GM21825 (cell line): ENCODE data around the gene PPP2R3A.
"Not testable (repeated sequence)": the region's sequence is repeated elsewhere in the genome, so short reads cannot be mapped to it uniquely, and the experiment has no call there.

Experiments
- ATAC-seq: cut with Tn5 transposase; IDR thresholded peaks from one replicate; pipeline ENCODE4 v1.9.1; 2021; ENCODE audit warnings: mild to moderate bottlenecking, moderate library complexity; ENCODE audit not compliant: unreplicated experiment

Gene PPP2R3A, protein sequence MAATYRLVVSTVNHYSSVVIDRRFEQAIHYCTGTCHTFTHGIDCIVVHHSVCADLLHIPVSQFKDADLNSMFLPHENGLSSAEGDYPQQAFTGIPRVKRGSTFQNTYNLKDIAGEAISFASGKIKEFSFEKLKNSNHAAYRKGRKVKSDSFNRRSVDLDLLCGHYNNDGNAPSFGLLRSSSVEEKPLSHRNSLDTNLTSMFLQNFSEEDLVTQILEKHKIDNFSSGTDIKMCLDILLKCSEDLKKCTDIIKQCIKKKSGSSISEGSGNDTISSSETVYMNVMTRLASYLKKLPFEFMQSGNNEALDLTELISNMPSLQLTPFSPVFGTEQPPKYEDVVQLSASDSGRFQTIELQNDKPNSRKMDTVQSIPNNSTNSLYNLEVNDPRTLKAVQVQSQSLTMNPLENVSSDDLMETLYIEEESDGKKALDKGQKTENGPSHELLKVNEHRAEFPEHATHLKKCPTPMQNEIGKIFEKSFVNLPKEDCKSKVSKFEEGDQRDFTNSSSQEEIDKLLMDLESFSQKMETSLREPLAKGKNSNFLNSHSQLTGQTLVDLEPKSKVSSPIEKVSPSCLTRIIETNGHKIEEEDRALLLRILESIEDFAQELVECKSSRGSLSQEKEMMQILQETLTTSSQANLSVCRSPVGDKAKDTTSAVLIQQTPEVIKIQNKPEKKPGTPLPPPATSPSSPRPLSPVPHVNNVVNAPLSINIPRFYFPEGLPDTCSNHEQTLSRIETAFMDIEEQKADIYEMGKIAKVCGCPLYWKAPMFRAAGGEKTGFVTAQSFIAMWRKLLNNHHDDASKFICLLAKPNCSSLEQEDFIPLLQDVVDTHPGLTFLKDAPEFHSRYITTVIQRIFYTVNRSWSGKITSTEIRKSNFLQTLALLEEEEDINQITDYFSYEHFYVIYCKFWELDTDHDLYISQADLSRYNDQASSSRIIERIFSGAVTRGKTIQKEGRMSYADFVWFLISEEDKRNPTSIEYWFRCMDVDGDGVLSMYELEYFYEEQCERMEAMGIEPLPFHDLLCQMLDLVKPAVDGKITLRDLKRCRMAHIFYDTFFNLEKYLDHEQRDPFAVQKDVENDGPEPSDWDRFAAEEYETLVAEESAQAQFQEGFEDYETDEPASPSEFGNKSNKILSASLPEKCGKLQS (N-terminal part only)

DNA sequence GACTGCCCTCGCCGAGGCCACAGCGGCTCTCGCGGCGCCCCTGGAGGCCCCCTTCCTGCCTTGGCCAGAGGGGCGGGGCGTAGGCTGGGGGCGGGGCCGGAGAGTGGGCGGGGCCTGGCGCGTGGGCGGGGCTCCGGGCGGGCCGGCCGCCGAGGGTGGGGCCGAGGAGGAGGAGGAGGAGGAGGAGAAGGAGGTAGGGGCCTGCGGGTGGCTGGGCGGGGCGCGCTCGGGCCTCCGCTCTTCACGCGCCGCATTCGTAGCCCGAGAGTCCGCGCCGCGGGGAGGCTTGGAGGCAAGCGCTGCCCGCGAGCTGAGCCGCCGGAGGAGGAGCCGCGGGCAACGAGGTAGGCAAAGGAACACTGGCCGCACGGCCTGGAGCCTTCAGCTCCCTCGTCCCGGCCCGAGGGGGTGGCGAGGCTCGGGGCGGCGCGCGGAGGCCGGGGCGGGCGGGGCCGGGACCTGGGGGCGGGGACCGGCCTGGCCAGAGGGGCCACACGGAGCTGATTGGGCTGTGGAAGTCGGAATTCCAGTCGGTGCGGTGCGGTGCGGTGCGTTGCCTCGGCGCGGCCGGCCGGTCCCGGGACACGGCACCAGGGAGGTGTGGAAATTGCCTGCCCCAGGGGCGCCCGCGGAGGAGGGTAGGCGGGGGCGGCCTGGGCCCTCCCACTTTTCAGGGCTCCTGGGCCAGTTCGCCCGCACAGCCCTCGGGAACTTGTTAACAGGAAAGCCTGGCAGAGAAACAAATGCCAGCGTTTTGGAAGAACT is at the start of gene PPP2R3A:
PPP2R3A (plus strand) TSS at position 223 of the 765 bp plus-strand sequence. CDS start 35,771 bp downstream, outside the sequence.
- ATAC-seq: peak; percentile 90

DNA sequence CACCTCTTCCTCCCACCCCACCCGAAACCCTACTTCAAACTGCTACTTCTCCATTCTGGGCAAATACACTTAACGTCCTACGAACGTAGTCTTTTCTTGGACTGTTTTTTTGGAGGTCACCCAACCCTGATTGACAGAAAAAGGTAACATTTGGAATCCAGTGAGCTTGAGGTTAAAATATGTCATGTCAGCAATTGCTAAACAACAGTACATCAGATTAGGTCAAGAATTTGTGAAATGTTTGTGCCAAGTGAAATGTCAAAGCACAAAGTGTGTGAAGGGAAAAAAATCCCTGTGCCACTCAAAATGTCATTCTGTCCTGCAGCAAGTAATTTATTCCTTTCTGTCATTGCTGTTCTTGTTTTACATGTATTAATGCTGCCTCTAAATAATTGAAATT is 49.2 kb upstream of the PPP2R3A start:
- ATAC-seq: no peak

DNA sequence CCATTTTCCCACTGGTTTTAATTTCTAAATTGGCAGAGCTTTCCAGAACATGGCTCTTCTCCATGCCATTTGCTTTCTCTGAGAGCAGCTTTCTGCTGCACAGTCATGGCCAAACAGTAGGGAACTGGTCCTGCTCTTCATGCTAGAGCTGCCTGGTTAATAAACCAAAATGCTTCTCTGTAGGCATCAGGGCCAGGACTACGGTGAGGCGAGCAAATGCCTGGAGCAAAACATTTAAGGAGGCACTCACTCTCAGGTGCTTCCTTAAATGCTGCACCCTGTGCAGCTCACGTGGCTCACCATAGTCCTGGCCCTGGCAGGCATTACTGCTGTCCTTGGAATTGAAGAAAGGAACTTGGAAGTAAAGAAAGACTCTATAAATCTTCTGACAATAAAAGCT is 48.5 kb upstream of the PPP2R3A start:
- ATAC-seq: no peak

DNA sequence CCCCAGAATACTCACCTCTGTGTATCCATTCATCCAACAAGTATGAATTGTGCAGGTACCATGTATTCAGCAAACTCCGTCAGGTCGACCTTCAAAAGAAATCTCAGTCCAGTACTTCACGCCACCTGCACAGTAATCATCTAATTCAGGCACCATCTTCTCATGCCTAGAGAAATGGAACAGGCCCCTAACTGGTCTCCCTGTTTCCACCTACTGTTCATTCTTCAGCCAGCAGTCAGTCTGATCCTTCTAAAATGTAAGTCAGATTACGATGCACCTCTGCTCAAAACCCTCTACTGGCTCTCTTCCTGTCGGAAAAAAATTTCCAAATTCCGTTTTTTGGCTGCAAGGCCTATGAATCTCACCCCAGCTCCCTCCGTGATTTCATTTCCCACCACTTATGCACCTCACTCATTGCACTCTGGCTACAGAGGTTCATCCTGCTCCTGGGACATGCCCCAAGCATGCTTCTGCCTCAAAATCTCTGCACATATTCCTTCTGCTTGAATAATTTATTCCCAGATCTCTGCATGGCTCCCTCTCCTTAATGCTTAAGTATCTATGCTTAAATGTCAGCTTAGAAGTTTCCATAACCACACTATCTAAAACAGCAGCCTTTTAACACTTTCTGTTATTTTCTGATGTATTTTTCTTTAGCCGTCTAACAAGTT is 47.5 kb upstream of the PPP2R3A start:
- no peak for ATAC-seq

DNA sequence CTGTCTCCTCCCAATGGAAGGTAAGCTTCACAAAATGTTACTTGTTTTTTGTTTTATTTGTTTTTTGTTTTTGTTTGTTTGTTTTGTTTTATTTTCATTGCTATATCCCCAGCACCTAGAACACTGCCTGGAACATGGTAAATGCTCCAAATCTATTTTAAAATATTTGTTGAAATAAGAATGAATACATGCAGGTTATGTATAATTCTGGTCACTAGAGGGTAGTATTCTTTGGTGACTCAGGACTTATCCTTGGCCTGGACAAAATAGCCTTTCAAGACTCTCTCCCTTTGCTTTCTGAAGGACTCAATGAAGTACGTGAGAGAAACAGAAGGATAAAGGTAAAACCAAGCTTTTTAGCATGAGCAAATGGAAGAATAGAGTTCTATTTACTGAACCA is 46.9 kb upstream of the PPP2R3A start:
- ATAC-seq: no peak

DNA sequence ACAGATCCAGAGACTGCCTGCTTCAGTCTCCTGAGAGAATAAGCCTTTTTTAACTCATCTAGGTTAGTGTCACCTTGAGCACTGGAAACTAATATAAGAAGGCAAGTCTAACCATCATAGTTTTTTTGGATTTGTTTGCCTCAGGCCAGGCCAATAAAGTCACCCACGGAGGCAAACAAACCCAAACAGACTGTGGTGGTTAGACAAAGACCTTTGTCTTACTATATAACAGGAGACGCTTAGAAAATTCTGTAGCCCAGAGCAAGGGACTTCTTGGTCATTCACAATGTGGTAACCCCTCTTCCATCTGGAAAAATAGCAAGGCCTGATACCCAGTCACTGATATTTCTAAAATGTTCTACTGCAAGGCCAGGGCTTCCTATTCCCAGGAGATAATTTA is 45.3 kb upstream of the PPP2R3A start:
- no peak for ATAC-seq

DNA sequence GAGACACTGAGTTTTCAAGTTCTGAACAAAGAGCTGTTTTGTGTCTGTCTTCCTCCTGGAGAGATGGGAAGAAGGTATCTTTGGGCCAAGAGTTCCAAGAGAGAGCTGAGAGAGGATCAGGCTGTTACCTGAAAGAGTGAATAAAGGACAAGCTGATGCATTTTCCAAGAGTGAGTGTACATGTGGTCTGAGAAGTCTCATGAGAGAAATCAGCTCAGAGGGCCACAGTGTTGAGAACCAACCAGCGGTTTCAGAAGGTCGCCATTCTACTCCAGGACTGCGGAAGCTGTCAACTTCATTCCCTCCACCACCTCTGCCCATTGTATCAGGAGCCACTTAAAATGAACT is 42.7 kb upstream of the PPP2R3A start:
- no peak for ATAC-seq

DNA sequence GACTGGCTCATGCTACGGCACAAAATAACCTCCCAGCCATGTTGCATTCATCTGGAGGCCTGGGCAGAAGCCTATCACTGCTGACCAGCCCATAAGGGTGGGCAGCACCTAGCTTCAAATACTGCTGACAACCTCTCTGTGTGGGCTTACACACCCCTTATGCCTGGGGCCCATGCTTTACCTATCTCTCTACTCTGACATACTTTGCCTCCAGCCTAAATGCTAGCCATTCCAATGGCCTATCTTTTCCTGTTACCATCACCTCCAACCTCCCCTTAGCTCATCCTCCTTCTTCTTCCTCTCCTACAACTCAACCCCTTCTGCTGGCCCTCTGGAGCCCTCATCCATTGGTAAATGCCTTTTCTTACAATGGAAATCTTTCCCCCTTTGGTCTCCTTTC is 41.0 kb upstream of the PPP2R3A start:
- no peak for ATAC-seq

DNA sequence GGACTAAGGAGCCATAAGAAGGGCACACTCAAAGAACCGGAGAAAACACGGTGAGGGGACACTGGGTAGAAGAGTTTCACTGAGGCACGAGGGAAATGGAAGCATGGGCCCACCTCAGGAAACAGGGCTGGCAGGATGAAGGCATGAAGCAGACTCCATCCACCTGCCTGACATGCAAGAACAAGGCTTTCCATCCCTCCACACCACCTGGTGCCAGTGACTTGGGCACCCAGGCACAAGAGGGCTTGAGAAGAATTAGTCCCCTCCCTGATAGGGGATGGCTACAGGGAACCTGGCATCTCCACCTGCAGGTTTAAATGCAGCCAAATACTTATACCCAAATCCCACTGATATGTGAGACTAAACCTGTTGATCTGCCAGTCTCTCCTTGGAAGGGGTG is 38.9 kb upstream of the PPP2R3A start:
- ATAC-seq: no peak

DNA sequence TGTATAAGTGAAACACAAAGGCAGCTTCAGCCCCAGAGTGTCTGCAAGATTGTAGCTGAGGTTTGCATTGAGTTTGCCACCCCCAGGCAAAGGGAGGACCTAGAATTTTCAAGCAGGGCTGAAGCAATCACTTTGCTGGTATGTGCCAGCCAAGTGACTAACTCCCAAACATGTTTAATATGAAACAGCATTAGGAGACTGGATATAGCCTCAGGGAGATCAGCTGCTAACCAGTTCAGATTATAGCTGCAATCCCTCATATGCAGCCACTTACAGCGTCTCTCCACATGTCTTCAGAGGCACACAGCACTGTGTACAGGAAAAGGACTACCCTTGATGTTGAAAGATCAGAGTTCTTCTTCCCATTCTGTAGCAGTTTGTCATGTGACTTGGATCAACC is 38.4 kb upstream of the PPP2R3A start:
- ATAC-seq: no peak

DNA sequence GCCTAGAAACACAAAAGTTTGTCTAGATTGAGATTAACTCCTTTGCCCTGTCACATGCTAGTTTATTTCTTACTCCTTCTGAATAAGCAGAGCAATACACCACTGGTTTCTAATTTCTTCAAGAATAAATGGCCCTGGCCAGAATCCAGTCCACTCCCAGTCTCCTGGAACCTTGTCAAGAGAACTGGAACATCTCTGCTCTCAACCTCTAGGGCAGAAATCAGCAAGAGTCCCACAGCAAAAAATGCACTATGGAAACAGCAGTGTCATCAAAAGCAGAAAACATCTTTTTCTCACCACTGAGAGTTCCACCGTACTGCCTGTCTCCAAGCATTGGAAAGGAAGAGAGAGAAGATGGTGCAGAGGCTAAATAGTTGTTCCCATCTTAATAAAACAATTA is 35.9 kb upstream of the PPP2R3A start:
- no peak for ATAC-seq

DNA sequence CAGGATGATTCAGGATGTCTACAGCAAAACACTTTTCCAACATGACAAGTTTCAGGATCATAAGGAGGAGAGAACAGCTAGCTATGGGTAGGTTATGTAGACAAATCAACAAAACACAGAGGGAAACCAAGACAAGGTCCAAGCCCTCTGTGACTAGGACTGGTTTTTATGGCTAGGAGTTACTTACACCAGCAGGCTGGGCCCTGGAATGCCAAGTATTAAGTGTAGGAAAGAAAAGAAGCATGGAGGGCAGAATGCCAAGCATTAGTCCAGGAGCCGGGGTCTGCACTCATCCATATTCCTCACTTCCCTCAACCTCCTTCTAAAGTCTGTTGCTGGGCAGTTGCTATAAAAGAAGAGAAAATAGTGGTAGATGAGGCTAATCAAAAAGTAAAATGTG is 35.3 kb upstream of the PPP2R3A start:
- ATAC-seq: no peak

DNA sequence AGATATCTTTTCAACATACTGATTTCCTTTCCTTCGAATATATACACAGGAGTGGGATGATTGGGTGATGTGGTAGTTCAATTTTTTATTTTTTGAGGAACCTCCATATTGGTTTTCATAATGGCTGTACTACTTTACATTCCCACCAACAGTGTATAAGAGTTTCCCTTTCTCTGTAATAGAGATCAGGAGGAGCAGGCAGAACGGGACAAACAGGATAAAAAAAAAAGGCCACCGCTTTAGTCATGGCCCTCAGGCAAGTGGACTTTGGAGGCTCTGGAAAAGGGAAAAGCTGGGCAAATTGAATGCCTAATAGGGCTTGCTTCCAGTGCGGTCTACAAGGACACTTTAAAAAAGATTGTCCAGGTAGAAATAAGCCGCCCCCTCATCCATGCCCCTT is 30.4 kb upstream of the PPP2R3A start:
- ATAC-seq: not testable (repeated sequence)

DNA sequence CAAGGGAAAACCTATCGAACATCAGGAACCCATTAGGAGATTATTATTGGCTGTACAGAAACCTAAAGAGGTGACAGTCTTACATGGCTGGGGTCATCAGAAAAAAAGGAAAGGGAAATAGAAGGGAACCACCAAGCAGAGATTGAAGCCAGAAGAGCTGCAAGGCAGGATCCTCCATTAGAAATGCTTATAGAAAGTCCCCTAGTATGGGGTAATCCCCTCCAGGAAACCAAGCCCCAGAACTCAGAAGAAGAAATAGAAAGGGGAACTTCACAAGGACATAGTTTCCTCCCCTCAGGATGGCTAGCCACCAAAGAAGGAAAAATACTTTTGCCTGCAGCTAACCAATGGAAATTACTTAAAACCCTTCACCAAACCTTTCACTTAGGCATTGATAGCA is 27.8 kb upstream of the PPP2R3A start:
- not testable (repeated sequence) for ATAC-seq

DNA sequence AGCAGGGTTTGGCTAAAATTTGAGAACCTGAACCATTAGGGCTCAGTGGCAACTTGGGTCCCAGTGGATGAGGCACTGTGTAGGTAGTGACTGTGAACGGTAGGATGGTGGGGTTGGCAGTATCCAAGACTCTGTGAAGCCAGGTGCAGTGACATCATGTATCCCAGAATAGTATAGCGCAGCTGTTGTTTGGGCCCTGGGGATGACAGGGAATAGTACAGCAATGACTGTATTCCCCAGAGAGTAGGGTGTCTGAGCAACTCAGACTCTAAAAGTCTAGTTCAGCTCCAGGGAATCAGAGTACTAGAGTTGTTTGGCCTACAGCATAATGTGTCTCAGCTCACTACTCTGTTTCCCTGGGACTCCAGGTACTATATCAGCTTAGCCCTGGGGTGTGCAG is 20.7 kb upstream of the PPP2R3A start:
- ATAC-seq: no peak

DNA sequence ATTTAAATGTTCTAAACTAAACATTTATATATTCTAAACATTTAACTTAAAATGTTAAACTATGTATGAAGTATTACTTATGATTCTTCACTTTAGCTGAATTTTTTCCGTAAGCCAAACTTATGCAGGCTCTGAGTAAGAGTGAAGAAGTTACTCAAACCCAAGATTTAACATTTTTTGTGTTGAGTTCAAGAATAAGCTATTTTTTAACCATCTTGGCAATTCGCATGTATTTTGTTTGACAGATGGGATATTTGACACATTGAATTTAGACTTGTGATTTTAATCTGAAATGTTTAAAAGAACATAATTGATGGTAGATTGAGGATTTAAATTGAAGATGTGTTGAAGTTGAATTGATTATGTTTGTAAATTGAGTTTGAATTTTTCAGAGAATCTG is 14.6 kb upstream of the PPP2R3A start:
- no peak for ATAC-seq

DNA sequence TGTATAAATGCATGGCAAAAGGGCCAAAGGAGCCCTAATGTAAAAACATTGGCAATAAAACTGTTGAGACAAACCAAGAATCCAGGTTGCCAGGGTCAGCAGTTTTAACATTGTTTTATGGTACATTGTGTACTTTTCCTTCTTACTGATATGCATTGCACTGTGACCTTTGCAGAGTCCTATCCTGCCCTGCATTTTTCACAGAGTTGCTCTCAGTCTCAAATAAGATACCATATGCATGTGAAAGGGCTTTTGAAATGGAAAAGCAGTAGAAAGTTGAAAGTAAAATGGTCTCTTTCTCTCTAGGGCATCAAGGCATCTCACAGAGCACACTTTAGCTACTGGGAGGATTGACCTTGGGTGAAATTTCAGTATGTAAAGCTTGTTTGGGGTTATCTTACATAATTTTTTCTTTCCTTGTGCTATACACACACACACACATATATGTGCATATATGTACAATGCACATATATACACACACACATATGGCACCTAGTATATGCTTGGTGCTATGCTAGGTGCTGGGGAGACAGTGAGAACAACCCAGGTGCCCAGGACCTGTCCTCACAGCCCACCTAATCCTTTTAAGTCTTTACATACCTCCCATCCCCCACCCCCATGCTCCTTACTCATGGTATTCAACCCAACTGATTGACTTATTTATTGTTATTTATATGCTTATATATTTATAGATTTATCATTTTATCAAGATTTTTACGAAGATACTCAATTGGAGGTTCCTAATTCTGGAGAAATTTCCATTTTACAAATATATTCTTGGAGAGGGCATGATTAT is 1.2 kb upstream of the PPP2R3A start:
- ATAC-seq: no peak

DNA sequence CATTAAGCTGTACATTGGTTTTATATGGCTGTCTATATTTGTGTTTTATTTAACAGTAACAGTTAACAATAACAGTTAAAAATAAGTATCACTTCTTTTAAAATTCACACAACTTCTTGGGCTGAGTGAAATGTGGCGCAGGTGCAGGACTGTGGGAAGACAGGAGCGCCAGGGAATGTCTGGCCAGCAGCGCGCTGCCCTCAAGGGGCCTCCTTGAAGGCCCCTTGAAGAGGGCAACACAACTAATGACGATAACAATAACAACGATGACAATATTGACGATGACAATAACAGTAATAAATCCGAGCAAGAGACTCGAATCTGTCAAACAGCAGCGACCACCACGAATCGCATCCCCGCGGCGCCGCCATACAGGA is 411 bp upstream of the PPP2R3A start:
- no peak for ATAC-seq

DNA sequence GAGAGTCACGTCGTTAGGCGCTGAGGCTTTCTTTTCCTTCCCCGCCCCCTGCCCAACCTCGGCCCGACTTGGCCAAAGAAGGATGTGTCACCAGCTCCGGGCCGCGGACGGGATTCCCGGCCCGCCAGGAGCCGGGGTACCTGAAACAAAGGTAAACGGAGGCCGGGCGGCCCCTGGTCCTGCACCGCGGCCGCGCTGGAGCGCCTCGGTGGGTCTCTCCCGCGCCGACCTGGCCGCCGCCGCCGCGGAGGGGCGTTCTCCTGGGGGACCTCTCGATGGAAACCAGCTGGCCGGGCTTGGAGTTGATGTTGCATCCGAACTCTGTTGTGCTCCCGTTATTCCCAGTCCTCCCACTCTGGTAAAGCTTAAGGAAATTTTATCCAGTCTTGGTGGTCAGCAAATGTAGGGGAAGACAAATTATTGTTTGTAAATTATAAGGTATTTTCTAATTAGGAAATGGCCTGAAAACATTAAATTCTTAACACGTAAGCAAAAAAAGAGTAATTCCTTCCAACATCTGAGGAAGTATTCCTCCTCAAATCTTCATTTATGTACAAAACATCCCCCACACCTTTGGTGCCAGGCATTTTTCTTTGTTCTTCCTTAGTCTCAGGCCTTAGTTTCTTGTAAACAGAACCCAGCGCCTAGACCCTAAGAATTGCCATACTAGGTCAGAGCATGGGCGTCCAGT is 888 bp downstream of the PPP2R3A start:
- no peak for ATAC-seq
